K562 (cell line): ENCODE data around the gene AIFM3. TPM values are rescaled to one million over a fixed set of nuclear protein-coding genes. Genes with fewer than 3 reads are reported as not detected.

Experiments
- CHD2 ChIP-seq: IDR thresholded peaks from 2 replicates; pipeline ENCODE4 v1.6.1; 2011; ENCODE audit warnings: low read depth, low read length
- CHD7 ChIP-seq: fragments of 200-600 bp; sonication (generic); IDR thresholded peaks from one replicate; pipeline ENCODE4 v1.6.1; 2012; ENCODE audit warnings: mild to moderate bottlenecking, low read depth, low read length, inconsistent platforms
- DEAF1 ChIP-seq: fragments of 450-650 bp; formaldehyde crosslinking; IDR thresholded peaks from 2 replicates; pipeline ENCODE4 v1.4.0; 2020; ENCODE audit warnings: mild to moderate bottlenecking, moderate library complexity
- HCFC1 ChIP-seq: IDR thresholded peaks from 2 replicates; pipeline ENCODE4 v1.6.1; 2012; ENCODE audit warnings: low read depth, low read length, improper control_type of control experiment
- IRF2 ChIP-seq: sonication (generic); formaldehyde crosslinking; IDR thresholded peaks from 2 replicates; pipeline ENCODE4 v1.8.1; 2022; ENCODE audit warnings: mild to moderate bottlenecking, missing genetic modification reagents
- SRF ChIP-seq, 2 experiments: fragments of 250-450, 450-650 bp in 1 of 2; sonication (Bioruptor Pico) in 1 of 2; sonication (generic) in 1 of 2; formaldehyde crosslinking; IDR thresholded peaks; 2 replicates each; pipeline versions ENCODE4 v1.5.0 to v1.5.1; 2020 to 2022; ENCODE audit warnings: mild to moderate bottlenecking in 1 of 2, missing genetic modification reagents in 1 of 2
- THRAP3 ChIP-seq: fragments of 450-650 bp; IDR thresholded peaks from 2 replicates; pipeline ENCODE4 v1.6.1; 2016; ENCODE audit warnings: mild to moderate bottlenecking, inconsistent platforms, borderline replicate concordance
- TSHZ1 ChIP-seq: fragments of 250-450 bp; sonication (Bioruptor Pico); IDR thresholded peaks from 2 replicates; pipeline ENCODE4 v1.4.0; 2020; ENCODE audit warnings: mild to moderate bottlenecking, moderate library complexity
- ZNF165 ChIP-seq: fragments of 250-450 bp; sonication (Bioruptor Pico); IDR thresholded peaks from 2 replicates; pipeline ENCODE4 v1.4.0; 2020; ENCODE audit warnings: borderline replicate concordance
- ZNF785 ChIP-seq: fragments of 250-450 bp; sonication (Bioruptor Pico); IDR thresholded peaks from 2 replicates; pipeline ENCODE4 v1.4.0; 2020; ENCODE audit warnings: mild to moderate bottlenecking
- polyA plus RNA-seq, 8 experiments: library from polyadenylated mRNA; depleted of rRNA in 4 of 8; stranded (reverse) in 5 of 8; unstranded in 3 of 8; fragments of >200 nt; fragmentation: Nextera tagmentation in 2 of 8; fragmentation: Illumina TruSeq in 1 of 8; extraction: Ambion mirVana in 2 of 8; extraction: Trizol in 1 of 8; gene quantifications; 2 replicates each; pipeline versions ENCODE4 v1.2.1 to v1.2.3, GENCODE V29; 2011 to 2014; ENCODE audit warnings: inconsistent platforms in 1 of 8, missing spikeins in 1 of 8
- total RNA-seq, 7 experiments: library from RNA; depleted of rRNA in 6 of 7; stranded (reverse); fragments of >200 nt in 6 of 7; fragmentation: Illumina TruSeq in 2 of 7; extraction: Trizol in 2 of 7; gene quantifications; 2 replicates each; pipeline versions ENCODE4 v1.2.1 to v1.2.3, GENCODE V29; 2011 to 2021; ENCODE audit warnings: low replicate concordance in 1 of 7

AIFM3 gene
- total and polyA plus RNA-seq, 9 of the 15 experiments (the other 6 are each of a cell fraction or from before 2014, with no cell fraction given): 0.03 to 0.20 (median 0.07) TPM; not detected in 1

GRCh38 chr22:21000207-21000986, 33.3 kb downstream of the AIFM3 start (continued):
- TF ChIP-seq CHD7: no peak
- no peak for TF ChIP-seq ZNF785 (CRISPR knock-in tag)
- TF ChIP-seq CHD2: peak; percentile 26; the same call in 1 of the 2 replicates
- TF ChIP-seq HCFC1: no peak; the same call in 1 of the 2 replicates
- TF ChIP-seq ZNF165 (CRISPR knock-in tag): no peak
- no peak for TF ChIP-seq TSHZ1 (CRISPR knock-in tag)
- TF ChIP-seq SRF (CRISPR knock-in tag; IDR thresholded peaks at IDR 0.05): peak in 1 of 2 experiments; percentile 14; a peak in 1 of 4 replicates
- no peak for TF ChIP-seq THRAP3
- TF ChIP-seq DEAF1 (CRISPR knock-in tag): no peak
- TF ChIP-seq IRF2: no peak
